Islet precursor cell (in vitro differentiated cells): ENCODE measurements around the gene NXN.
A peak's percentile ranks its signal among the peaks of the same experiment; 100 is the strongest.
"Not testable (repeated sequence)": the region's sequence is repeated elsewhere in the genome, so short reads cannot be mapped to it uniquely, and the experiment has no call there.

Experiments
- DNase-seq: peaks from one replicate; pipeline ENCODE4 v3.0.0-alpha.2; 2018

The NXN gene

DNA sequence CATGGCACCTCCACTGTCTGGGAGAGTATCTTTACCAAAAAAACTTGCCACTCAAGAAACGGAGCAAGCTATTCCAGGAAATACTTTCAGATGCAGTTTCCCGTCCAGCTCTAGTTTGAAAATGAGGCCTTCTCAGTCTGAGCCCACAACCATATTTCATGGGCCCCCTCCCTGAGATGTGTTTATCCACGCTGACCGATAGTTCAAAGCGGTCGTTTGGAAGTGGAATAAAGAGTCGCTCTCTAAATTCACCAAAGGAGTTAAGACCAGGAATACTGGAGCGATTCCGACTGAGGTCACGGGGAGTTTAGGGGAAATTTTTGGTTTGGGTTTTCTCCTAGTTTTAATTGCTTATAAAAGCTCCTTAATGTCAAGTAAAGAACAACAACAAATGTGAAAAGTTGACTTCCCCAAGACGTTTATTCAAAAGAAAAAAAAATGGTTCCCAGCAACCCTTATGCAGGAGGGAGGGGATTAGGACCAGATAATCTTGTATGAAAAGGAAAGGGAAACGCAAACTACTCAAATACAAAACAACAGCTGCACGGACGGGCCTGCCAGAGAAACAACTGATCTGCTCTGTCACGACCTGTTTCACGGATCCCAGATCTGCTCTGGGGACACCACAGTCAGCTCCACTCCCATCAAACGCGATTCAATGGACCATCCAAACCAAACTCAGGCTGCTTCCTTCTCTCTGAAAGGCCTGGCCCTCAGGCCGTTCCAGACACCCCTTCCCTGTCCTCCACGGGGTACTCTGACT is 120.3 kb downstream of the NXN start:
- no peak for DNase-seq

GRCh38 chr17:856149-856548 is 123.4 kb downstream of the NXN start:
- DNase-seq = no peak

DNA sequence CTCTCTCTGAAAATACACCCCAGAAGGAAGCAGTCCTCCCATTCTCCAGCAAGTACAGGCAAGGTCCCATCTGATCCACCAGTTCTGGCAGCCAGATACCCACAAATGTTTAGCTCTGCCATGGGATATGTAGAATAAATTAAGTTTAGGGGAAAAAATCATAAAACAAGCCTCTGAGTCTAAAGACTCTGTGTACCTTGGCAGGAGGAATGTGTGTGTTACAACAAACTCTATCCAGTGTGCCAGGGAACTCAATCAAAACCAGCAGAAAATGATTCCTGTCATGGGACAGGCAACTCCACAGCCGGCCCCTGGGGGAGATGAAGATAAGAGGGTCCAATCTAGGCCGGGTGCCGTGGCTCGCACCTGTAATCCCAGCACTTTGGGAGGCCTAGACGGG is 124.0 kb downstream of the NXN start:
- DNase-seq = no peak

- not testable (repeated sequence) for DNase-seq
Observed at GRCh38 chr17:852850-853249, 126.7 kb downstream of the NXN start.

GRCh38 chr17:852349-852748 is 127.2 kb downstream of the NXN start:
- no peak for DNase-seq

GRCh38 chr17:851924-852323 is 127.7 kb downstream of the NXN start:
- DNase-seq = no peak

- no peak for DNase-seq
Observed at GRCh38 chr17:850851-851763, 128.5 kb downstream of the NXN start.

DNA sequence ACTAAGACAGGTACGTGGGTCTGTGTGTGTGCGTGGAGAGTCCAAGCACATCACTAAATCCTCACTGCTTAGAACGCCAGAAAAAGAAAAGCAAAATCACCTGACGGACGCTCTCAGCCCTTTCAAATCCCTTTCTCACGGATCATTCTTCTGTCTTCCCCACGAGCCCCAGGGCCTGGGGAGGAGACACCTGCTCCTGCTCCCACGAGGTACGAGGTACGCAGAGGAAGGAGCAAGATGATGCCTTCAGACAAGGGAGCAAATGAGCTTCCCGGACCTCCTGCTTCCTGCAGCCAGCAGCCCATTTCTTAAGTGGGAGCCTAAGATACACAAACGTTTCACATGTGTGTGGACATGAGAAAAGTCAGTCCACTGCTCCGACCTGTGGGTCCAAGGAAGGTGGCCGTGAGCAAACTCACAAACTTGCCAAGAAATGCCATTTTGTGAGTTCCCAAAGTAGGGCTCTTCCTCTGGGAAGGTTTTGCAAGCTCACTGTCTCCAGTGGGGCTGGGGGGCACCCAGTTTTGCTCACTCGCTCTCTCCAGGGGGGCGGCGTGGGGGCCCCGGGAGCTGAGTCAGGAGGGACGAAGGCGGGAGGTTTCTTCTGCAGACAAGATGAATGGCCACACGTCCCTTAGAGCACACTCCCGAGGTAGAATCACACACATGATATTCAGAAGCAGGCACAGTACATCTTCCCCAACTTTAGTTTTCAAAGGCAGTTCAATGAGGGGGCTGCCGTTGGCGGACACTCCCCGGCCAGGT is 129.3 kb downstream of the NXN start:
- DNase-seq = no peak

- no peak for DNase-seq
Observed at GRCh38 chr17:848402-848801, 131.2 kb downstream of the NXN start.

DNA sequence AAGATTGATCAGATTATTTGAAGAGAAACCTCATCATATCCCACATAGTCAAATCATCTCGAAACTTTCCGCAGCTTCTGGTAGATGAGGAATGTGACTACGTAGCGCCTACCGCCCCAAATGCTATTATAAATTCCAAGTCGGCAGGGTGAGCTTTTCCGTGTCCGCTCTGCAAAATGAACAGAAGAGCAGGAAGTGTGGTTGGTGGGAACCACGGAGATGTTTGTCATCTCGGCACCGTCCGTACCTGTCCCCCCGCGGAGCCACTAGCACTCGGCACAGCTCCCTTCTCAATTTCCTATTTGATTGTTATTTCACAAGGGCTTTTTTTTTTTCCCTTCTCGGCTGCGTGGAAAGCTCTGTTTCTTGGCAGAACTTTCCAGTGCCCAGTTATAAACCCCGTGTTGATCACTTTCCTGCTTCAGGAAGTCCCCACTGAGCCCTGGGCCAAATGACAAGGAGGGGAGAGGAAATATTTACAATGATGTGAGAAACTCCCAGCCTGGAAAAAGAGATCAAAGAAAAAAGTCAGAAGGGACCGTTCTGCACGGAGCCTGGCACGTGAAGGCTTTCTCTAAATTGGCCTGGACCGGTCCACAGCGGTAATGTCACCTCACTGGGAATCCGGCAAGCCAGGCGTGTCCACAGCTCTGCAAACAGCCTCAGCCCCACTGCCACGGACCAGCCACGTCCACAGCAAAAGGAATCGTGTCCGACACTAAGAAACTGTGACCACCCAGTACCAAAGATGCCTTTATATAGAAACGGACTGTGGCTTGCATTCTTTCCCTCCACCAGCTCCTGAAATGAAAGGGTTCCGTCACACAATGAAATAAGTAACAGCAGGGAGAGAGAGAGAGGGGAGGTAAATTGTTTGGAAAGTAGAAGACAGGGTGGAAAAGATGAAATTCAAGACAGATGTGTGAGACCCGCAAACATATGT is 132.4 kb downstream of the NXN start:
- no peak for DNase-seq

DNA sequence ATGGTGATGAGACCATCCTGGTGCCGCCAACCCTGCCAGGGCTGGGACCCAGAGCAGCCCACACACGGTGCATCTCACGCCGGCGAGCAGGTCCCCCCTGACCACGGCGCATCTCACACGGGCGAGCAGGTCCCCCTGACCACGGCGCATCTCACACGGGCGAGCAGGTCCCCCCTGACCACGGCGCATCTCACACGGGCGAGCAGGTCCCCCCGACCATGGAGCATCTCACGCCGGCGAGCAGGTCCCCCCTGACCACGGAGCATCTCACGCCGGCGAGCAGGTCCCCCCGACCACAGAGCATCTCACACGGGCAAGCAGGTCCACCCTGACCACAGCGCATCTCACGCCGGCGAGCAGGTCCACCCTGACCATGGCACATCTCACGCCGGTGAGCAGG is 138.3 kb downstream of the NXN start:
- no peak for DNase-seq

DNA sequence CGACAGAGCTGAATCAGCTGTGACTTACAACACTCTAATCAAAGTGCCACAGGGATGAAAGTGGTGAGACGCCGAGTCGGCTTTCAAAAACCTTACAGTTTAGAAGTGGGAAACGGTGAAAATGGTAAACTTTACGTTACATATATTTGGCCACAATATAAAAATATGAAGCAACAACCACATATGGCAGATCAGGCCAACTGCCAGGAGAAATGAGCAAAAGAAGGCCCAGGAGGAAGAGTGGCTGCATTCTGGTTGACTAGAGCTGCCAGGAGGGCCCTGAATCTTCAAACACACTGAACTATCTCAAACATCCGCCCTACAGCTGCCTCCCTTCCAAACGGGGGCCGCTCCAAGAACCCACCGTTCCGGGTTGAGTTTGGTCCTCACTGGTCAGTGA is 141.1 kb downstream of the NXN start:
- no peak for DNase-seq

- DNase-seq = peak; percentile 73
Observed at GRCh38 chr17:836151-836550, 143.4 kb downstream of the NXN start.

GRCh38 chr17:835721-836120 is 143.9 kb downstream of the NXN start:
- DNase-seq = not testable (repeated sequence)

DNA sequence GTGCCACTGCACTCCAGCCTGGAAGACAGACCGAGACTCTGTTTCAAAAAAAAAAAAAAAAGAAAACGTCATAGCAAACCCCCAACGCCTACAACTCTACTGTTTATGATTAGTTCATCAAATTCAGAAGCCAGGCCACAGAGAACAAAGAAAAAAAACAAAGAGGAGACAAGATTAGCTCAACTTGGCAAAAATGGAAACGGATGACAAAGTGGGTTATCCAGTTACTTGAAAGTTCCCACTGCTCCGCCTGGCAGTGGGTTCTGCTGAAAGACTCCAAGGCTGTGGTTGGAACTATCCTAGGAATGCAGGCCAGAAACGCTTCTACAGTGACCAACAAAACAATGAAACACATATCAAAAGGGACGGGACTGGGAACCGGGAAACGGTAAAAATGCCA is 144.3 kb downstream of the NXN start:
- DNase-seq = peak; percentile 96

GRCh38 chr17:834136-834535 is 145.4 kb downstream of the NXN start:
- no peak for DNase-seq

- no peak for DNase-seq
Observed at GRCh38 chr17:830950-831349, 148.6 kb downstream of the NXN start.

GRCh38 chr17:830381-830780 is 149.2 kb downstream of the NXN start:
- no peak for DNase-seq

DNA sequence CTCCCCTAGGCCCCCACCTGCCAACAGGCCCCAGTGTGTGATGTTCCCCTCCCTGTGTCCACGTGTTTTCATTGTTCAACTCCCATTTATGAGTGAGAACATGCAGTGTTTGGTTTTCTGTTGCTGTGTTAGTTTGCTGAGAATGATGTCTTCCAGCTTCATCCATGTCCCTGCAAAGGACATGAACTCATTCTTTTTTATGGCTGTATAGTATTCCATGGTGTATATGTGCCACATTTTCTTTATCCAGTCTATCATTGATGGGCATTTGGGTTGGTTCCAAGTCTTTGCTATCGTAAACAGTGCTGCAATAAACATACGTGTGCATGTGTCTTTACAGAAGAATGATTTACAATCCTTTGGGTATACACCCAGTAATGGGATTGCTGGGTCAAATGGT is 150.0 kb downstream of the NXN start:
- DNase-seq = not testable (repeated sequence)

GRCh38 chr17:828761-829160 is 150.8 kb downstream of the NXN start:
- no peak for DNase-seq

DNA sequence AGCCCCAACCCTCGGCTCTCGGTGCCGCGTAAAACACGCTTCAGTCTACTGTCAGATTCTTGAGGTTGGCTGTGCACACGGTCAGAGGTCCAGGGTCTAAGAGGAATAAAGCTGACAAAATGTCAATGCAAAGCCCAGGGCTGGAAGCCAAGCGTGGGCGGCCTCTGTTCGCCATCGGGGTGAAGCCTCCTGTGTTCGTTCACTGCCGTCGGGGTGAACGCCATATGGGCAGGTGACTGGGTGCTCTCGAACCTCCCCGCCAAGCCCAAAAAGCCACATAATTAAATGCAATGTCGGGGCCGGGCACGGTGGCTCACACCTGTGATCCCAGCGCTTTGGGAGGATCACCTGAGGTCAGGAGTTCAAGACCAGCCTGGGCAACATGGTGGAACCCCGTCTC is 152.8 kb downstream of the NXN start:
- DNase-seq = no peak

DNA sequence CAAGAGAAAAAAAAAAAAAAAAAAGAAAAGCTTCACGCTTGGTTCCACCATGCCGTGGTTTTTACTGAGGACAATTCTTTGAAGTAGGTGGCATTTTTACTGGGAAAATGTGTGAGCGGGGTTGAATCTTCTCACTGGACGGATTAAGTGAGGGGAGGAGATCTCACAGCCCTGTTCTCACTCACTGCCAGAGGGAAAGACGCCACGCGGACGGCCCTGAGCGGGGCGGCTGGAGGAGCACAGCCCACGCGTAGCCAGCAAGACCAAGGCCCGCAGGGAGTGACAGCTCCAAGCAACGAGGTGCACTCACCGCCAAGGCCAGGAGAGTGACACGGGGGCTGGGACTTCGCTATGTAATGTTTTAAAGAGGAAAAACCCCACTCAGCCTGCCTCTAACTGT is 154.4 kb downstream of the NXN start:
- DNase-seq = no peak
